EL (cell line): ENCODE measurements around the gene CDC20B.
"Not testable (repeated sequence)": the region's sequence is repeated elsewhere in the genome, so short reads cannot be mapped to it uniquely, and the experiment has no call there.

ENCODE experiments used
- DNase-seq: peaks from one replicate; pipeline ENCODE4 v3.0.0-alpha.2; 2016

The CDC20B gene

DNA sequence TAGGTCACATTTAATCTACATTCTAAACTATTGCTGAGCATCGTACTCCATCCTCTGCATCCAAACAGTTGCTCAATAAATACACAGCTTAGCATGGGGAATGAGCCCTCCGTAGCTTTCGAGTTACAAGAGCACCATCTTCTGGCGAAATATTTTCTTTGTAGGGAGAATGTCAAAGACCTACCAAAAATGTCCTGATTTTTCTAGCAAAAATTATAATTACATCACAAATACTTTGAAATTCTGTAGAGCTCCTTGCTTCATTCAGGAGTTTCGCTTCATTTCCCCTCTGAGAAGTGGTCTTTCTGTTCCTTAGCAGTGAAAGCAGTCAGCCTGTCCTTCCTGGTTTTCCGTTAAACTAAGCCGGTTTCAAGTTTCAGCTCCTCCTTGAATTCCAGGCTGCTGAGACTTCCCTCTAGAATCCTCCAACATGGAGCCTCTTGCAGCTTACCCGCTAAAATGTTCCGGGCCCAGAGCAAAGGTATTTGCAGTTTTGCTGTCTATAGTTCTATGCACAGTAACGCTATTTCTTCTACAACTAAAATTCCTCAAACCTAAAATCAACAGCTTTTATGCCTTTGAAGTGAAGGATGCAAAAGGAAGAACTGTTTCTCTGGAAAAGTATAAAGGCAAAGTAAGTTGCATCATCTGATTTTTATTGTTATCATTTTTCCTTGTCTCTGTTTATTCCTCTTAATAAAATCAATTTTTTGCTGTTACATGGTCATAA lies 13.0 kb downstream of the CDC20B start, which contains the start of gene GPX8:
TSS of gene GPX8 (plus strand) at position 409 of the 730 bp plus-strand sequence. CDS start at position 431, 22 bp downstream.
- peak; percentile 90 for DNase-seq

DNA sequence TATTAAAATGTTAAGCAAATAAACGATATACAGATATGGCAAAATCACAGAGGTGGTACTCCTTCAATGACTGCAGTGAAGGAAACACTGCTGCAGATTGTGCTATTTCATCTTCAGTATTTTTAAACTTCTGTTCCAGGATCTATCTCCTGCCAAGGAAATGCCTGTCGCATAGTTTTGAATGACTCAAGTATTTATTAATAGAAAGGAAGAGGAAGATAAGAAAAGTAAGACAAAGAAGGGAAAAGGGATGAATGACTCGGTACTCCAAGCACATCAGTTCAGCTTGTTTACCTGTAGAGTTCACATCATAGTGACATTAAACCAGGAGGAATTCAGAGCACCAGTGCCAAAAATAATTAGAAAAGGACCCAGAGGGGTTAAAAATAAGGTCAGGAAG lies 18.1 kb downstream of the CDC20B start:
- peak; percentile 67 for DNase-seq

DNA sequence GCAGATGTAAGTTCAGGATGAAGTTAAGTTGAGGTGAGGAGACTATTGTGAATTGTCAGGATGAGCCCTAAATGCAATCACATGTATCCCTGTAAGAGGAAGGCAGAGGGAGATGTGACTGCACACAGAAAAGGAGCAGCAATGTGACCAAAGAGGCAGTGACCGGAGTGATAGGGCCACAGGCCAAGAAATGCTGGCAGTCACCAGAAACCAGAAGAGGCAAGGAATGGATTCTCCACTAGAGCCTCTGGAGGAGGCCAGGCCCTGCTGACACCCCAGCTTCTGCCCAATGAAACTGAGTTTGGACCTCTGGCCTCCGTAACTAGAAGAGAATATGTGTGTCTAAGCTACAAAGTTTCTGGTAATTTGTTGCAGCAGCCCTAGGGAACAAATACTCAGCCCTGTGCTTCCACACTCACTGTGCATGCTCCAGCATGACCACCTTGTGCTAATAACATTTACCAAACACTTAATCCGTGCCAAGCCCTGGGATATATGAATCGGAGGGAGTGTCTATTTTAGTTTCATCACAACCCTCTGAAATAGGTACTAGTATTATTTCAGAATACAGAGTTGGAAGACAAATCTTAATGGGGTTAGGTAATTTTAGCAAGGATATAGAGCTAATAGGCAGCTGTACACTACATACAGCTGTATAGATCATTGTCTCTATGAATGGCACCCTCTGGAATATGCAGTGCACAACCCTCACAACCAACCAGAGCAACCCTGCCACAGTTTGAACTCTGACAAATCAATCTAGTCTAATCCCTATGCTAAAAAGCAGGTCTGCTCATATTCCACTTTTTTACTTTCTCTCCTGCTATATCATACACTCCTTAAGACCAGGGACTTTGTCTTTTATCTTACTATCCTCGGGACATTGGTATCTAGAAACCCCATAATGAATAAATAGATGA lies 20.8 kb downstream of the CDC20B start:
- peak; percentile 68 for DNase-seq

DNA sequence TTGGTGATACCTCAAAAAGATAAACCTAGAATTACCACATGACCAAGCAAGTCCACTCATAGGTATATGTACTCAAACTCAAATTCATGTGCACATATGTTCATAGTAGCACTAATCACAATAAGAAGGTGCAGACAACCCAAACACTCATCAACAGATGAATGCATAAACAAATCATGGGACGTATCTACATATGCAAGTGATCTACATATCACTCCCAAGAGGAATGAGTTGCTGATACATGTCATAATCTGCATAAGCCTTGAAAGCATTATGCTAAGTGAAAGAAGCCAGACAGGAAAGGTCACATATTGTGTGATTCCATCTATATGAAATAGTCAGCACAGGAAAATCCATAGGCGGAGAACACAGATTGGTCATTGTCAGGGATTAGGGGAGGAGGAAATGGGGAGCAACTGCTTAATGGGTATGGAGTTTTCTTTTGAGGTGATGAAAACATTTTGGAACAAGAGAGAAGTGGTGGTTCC lies 23.6 kb downstream of the CDC20B start:
- DNase-seq: no peak

DNA sequence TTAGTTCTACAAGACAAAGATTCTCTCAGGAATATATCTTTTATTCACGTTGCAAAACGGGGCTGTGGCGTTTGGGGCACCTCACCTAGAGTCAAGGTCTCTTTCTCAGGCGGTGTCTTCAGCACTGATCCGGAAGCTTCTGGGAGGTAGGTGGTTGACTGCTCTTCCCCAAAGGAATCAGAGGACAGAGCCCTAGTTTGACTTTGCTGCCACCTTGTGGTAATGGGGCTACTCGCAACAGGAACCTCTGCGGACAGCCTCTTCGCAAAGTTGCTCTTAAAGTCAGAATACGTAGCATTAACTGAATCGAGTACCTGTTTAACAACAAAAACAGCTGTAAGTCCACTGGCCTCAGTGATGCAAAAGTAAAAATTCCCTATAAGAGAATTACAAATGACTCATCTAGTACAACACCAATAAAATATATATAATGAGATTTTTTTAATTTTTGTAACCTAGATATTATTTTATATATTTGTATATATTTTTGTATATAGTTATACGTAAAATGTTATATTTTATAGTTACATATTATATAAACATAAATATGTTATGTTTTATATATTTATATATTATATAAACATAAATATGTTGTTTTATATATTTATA lies 26.3 kb downstream of the CDC20B start:
- DNase-seq: peak; percentile 86

DNA sequence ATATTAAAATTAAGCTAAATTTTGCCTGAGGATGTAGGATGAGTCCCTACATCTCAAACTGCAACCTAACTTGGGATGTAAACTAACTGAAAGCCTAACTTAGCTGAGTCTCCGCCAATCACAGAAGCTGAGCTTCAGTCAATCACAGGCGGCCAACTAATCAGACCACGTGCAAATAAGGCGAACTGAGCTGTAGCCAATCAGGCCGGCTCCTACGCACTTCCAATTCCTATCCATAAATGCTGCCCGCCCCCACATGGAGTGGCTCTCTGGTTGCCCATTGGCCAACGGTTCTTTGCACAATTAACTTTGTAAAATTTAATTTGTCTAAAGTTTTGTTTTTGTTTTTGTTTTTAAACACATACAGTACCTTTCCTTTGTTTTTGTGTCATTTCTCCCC lies 26.9 kb downstream of the CDC20B start:
- no peak for DNase-seq

DNA sequence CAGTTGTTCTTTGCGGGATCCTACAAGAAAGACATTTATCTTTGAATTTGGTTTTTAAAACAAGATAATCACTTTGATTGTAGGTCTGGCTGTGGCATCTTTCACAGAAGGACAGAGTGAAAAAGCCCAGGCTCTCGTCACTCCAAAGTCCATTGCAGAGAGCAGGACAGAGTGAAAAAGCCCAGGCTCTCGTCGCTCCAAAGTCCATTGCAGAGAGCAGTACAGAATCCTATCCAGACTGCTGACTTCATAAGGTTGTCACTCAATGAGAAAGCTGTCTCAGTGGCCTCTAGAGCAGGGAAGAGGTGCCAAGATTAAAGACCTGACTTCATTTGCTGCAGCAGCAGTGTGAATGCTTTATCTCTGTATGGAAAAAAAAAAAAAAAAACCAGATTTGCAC lies 29.4 kb downstream of the CDC20B start:
- DNase-seq: no peak

DNA sequence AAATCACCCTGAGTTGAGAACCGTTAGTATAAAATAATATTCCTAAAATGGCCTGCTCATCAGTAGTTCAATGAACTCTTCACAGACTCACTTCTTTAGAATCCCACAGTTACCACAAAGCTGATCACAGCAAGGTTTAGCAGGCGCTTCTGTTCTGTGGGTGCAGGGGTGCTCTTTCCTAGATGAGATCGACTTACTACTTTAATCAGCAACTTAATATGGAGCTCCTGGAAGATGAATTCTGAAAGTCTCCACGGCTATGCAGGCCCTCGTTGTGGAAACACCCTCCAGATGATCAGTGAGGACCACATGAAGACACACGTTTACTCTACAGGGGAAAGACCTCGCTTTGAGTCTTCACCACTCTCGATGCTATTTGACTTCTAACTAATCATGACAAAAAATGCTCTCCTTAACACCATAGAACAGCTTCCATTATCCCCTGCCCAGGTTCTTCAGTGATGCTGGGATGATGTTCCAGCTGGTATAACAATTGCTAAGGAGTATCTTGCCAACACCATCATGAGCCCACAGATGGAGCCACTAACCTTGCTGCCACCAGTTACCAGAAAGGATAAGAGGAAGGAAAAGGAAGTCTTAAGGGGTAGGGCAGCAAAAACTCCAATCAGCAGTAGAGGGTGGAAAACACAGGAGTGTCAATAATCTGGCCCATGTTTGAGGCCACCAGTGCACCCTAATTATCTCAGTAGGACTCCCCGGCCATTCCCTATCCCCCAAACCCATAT lies 30.9 kb downstream of the CDC20B start:
- DNase-seq: no peak

DNA sequence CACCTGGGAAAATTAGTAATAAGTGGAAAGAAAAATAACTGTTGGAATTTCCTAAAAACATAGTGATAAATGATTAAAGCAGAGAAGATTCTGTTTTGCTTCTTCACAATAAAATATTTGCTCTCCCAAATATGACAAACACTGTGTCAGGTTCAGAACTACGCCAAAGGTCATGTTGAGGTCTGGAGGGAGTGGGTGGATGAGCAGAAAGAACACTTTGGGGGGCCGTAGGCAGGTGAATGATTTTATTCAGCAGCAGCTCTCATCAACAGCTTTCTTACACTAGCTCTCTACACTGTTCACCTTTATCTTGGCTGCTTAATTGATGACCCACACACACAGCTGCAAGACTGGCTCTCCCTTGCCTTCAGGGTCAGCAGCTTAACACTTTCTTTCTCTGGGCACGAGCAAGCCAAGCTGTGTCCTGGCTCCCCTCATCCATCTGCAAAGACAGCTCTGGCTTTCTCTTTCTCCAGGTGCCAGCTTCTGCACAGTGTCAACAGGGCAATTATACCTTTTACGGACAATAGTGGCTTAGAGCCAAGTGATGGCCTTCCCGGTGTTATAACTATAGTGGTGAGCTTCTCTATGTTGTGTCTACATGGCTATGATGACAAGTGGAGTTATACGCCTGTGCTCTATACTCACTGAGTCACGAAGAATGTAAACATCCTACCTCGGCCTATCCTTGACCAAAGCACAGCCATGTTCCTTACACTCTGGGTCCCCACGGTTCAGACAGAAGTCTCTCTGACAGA lies 31.9 kb downstream of the CDC20B start:
- no peak for DNase-seq

DNA sequence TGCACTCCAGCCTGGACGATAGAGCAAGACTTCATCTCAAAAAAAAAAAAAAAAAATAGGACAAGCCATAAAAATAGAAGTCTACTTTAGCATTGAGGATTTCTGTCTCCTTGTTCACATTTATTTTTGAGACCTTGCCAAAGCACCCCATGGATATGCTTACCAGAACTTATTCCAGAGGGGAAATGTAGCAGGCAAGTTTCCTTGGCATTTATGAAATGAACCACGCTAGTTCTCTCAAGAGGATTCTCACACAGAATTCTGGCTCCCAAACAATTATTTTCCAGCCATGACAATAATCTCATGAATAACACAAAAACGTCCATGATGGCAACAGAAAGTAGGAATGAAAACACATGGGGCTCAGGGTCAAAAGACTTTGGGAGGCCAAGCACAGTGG lies 36.5 kb downstream of the CDC20B start:
- no peak for DNase-seq

DNA sequence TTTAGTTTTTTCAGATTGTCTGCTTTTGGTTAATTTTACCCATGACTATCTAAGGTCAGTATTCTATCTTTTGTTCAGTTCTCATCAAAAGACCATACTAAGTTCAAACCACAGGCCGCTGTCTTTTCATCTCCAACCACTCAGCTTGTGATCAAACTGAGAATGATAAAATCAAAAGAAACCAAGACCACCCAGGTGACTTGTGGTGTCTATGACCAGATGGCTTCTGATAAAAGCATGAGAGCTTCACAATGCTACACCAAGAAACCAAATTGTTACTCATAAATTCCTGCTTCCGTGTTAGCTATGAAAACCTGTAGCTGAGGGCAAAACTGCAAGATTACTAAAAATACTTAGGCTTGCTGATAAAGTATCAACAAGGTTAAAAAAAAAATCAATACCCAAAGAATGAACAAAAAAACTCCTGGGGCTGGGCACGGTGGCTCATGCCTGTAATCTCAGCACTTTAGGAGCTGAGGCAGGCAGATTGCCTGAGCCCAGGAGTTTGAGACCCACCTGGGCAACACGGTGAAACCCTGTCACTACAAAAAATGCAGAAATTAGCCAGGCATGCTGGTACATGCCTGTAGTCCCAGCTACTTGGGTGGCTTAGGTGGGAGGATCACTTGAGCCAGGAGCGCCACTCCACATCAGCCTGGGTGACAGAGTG lies 38.8 kb downstream of the CDC20B start:
- no peak for DNase-seq

DNA sequence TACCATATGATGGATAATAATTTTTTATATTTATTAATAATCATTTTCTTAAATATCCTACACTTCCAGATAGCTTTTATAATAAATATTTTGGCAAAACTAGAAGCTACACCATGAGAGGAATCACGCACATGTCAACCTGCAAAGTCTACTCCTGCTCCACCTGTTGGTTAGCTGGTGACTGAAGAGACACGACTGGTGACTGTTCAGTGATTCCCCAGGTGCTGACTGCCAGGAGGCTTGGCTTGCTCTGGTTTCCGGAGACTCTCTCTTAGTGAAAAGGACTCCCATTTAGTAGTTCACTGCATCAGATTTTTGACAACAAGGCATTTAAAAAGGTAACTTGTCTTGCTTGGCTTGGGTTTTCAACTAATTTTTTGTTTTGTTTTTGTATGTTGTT lies 49.6 kb downstream of the CDC20B start:
- DNase-seq: no peak

DNA sequence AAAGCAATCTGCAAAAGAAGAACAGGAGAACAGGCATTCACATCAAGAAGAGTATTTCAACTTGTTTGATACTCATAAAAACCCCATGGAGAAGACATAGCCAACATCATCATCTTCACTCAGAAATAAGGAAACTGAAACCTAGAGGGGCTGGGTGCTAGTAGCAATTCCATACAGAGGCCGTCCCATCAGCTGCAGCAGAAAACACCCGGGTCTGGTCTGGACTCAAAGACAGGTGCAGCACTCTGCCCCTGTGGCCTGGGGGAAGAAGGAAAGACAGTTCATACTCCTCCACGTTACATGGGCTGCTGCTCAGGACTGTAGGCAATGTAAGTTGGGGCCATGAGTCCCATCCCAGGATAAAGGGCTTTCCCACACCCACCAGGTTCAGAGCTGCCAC lies 58.9 kb downstream of the CDC20B start:
- DNase-seq: no peak

DNA sequence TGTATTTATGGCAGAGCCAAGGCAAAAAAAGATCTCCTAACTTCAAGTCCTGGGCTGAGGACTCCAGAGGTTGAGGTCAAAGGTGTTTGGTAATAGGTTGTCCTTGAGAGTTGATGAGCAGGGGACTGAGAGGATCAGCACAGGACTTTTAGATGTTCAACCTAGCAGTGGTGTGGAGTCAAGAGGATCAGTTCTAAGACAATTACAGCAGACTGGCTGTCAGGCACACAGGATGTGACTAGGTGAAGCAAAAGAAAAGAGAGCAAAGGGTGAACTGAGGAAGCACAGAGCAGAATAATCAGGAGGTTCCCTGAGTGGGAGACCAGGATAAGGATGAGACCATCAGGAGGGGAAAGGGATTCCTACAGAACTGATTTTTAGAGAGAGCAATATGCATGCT lies 59.6 kb downstream of the CDC20B start:
- no peak for DNase-seq

DNA sequence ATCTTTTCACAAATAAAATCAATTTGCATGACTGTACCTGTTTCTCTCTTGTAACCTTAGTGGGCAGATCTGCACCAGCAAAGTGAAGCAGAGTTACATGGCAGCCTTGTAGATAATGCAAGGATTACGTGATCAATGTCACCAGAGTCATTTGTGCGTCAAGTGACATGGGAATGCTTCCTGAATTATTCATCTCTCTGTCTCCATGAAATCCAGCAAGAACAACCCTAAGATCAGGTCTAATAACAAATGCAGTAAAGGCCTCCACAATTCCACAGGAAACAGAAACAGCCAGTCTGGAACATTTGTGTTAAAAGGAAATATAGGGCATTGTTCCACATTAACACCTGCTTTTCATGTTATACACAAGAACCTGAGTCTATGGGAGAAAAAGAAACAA lies 62.8 kb downstream of the CDC20B start:
- no peak for DNase-seq

DNA sequence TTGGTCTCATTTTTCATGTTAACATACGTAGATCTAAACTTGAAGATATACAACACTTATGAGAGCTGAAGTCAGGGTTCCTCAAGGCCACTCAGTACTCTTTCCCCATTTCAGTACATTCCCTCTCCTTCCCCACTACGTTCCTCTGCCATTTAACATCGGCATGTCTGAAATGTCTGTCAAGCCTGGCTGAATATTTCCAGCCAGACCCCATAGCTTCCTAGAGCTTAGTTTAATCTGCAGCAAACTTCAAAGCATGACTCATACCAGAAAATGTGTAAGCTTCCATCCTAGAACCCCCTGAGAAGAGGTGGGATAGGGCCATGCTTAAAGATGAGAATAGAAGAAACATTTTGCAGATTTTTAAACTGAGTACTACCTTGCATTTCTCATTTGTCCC lies 64.3 kb downstream of the CDC20B start:
- DNase-seq: no peak

DNA sequence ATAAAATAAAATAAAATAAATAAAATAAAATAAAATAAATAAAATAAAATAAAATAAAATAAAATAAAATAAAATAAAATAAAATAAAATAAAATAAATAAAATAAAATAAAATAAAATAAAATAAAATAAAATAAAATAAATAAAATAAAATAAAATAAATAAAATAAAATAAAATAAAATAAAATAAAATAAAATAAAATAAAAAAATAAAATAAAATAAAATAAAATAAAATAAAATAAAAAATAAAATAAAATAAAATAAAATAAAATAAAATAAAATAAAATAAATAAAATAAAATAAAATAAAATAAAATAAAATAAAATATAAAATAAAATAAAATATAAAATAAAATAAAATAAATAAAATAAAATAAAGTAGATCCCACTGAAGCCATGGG lies 67.0 kb downstream of the CDC20B start:
- DNase-seq: not testable (repeated sequence)

DNA sequence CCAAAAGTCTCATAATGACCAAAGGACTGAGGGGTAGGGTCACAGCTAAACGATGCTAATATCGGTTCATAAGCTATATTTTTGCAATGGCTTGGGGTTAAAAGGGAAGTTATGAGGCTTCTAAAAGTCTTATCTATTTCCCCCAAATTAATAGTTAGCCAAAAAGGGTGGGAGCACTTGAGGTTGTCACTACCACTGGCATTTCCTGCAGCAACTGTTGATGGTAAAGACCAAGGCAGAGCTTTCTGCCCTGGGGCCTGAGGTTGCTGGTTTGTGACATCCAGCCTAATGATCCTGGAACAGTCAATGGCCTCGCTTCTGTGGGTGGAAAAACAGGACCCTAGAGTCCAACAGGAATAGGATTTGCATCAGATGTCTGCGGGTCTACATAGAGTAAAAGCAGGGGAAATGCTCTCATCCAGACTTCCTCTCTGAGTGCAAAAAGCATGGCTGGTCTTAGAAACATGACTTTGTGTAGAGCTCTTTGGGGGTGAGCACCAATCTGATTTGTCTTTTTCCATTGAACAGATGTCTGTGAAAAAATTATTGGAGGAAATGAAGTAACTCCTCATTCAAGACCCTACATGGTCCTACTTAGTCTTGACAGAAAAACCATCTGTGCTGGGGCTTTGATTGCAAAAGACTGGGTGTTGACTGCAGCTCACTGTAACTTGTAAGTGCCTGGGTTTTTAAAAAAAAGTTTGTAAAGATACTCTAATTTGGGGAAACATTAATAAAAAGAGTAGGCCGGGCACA lies 67.9 kb downstream of the CDC20B start:
- no peak for DNase-seq

DNA sequence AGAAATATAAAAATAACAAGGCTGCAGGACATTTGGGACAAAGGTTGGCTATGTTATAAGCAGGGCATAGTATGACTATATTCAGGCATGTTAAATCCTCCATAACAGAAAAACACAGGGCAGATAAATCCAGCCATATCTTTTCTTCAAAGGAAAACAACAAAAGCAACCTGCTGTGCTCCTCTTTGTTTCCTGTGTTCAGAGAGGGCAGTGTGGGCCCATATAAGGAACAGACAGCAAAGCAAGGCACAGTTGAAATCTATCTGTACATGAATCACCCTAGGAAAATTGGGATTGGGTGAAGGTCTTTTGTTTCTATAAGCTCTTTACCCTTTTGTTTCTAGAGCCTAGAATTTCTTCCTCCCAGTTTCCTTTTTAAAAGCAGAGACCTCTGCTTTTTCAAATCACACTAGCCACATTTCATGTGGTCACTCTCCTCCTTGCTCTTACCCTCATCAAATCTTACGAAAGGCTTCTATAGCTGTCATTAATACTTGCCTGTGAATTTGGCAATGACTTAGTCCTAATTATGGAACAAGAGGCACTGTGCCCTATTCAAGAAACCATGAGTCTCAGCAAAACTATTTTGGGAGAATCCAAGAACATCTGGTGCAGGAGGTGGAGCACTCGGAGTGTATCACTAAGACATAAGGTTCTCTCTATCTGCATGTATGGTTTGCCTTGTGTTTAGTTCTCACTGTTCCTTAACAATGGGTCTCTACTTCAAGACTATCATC lies 68.8 kb downstream of the CDC20B start:
- DNase-seq: no peak

DNA sequence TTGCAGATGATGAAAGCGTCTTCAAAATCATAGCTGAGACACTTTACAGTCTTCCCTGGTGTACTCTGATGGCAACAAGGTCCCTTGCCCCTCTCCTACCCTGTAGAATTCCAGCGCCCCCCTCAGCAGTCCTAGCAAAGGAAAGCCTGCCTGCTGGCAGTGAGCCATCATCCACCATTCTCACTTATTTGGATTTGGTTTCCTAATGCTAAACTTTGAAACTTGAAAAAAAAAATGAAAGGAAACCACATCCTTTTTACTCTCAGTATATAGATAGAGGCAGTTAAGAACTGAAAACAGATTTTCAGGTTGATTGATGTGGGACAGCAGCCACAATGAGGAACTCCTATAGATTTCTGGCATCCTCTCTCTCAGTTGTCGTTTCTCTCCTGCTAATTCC lies 70.6 kb downstream of the CDC20B start, which contains the start of gene GZMA:
TSS of gene GZMA (plus strand) at position 299 of the 400 bp plus-strand sequence. CDS start at position 336, 37 bp downstream.
- DNase-seq: no peak
